ENCODE results near the gene GRIN3B. TPM values are rescaled to one million over a fixed set of nuclear protein-coding genes. Genes with fewer than 3 reads are reported as not detected.

The GRIN3B gene
- total RNA-seq, 1 experiment from 2014 or later = not detected

DNA sequence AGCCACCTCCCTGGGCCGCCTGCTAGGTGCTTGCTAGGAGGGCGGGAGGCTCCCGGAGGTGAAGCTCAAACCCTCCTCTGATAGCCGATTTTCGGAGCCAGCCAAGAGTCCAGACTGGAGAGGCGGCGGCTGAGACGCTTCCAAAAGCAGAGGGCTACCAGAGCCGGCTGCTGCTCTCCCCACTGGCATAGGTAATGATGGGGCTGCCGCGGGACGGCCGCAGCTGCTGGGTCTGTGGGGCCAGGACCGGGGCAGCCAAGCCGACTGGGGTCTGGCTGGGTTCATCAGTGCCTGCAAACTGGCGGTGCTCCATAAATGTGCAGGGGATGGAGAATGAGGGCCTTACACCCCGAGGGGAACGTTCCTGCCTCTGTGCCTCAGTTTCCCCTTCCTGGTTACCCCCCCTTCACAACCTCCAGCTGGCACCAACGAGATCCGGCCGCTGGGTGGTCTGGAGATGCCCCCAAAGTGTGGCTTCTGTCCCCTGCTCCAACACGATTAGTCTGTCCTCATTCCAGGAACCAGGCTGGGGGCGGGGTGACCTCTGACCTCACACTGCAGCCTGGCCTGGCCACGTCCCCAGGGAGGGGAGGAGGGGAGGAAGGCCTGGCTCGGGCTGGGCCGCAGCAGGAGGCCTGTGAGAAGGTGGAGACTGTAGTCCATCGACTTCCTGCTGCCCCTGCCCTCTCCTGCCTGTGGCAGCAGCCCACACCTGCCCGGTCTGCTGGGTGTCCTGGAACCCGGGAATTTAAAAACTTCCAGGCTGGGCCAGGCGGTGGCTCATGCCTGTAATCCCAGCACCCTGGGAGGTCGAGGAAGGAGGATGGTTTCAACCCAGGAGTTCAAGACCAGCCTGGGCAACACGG is 19.9 kb upstream of the GRIN3B start:
- Histone ChIP-seq H3K27me3 (no peaks in the 10 kb centered on the region), H3K4me3 (no peak overlapping the region), H3K36me3 (peaks cover 4% of the 10 kb centered on the region; the same call in 1 of the 2 replicates), H3K9me3 (no peaks in the 10 kb centered on the region)
- no peak for DNase-seq

DNA sequence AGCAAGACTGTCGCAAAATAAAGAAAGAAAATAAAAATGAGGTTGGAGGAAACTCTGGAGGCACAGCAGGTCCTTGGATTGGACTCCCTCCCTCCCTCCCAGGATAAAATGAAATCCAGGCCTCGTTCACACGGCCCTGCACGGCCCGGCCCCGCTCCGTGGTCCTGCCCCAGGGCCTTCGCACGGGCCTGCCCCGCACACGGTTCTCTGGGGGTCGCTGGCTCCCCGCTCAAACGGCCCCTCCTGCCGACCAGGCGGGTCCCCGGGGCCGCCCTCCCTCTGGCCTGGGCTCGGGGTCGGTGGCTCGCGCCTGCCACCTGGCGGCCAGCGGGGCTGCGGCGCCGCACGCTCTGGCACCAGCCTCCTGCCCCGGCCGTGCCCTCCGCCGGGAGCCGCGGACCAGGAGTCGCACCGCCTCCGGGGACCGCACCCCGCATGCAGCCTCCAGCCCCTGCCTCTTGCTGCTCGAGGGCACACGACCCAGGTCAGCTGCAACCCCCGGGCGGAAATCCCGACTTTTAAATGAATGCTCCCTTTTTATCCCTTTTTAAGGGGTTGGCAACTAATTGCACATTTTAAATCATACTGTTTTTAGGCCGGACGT is 17.6 kb upstream of the GRIN3B start:
- H3K27me3 ChIP-seq = no peaks in the 10 kb centered on the region
- H3K36me3 ChIP-seq = peaks cover 4% of the 10 kb centered on the region
- peak; percentile 60 for DNase-seq

DNA sequence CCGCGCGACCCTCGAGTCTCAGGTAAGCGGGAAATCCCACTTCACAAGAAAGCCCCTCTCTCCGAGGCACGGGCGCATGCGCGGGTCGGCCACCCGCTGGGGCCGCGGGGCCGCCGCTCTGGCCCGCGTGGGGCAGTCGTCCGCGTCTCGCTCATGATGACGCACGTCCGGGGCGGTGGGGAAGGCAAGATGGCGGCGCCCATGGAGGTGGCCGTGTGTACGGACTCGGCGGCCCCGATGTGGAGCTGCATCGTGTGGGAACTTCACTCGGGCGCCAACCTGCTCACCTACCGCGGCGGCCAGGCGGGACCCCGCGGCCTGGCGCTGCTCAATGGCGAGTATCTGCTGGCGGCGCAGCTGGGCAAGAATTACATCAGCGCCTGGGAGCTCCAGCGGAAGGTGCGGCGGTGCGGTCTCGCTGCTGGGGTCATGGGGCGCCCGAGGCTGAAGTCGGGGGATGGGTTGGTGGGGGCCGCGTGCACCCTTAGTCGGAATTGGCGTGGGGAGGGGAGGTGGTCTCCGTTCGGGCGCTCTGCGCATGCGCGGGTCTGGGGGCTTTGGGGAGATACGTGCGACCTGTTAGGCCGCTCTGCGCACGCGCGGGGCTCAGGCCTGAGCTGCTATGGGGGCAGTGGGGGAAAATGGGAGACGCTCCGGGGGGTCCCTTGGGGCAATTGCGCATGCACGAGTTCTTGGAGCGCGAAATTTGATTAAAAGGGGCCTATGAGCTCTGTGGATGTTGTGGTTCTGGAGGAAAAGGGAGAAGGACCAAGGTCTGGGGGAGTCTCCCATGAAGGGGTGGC is 15.9 kb upstream of the GRIN3B start, which contains the start of gene WDR18:
Gene WDR18, plus strand, starts transcription at position 181 of the 803 bp plus-strand sequence. Its CDS starts 9 bp downstream, at position 190.
- peak within 1 kb of the TSS; percentile 91 for H3K4me3 ChIP-seq
- H3K27me3 ChIP-seq = no peaks in the 10 kb centered on the region
- peak; percentile 82 for DNase-seq
- H3K9me3 ChIP-seq = no peaks in the 10 kb centered on the region
- H3K36me3 ChIP-seq = peaks cover 4% of the 10 kb centered on the region

More for the DNA sequence above, 17.6 kb upstream of the GRIN3B start:
- H3K9me3 ChIP-seq = no peaks in the 10 kb centered on the region
- peak overlapping the region; percentile 35 for H3K4me3 ChIP-seq

DNA sequence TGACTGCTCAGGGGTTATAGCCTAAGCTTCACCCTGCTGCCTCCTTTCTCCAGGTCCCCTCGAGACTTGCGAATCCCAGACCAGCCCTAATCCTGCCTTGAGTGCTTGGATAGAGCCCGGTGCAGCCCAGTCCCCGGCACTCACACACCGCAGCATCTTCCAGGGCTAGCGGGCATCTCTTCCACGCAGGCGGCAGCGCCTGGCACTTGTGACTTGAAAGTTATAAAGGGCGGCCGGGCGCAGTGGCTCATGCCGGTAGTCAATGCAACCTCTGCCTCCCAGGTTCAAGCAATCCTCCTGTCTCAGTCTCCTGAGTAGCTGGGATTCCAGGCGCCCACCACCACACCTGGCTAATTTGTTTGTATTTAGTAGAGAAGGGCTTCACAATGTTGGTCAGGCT is 14.1 kb upstream of the GRIN3B start:
- DNase-seq = no peak
- peaks cover 9% of the 10 kb centered on the region for H3K36me3 ChIP-seq
- H3K9me3 ChIP-seq = no peaks in the 10 kb centered on the region
- no peak overlapping the region for H3K4me3 ChIP-seq
- H3K27me3 ChIP-seq = no peaks in the 10 kb centered on the region

DNA sequence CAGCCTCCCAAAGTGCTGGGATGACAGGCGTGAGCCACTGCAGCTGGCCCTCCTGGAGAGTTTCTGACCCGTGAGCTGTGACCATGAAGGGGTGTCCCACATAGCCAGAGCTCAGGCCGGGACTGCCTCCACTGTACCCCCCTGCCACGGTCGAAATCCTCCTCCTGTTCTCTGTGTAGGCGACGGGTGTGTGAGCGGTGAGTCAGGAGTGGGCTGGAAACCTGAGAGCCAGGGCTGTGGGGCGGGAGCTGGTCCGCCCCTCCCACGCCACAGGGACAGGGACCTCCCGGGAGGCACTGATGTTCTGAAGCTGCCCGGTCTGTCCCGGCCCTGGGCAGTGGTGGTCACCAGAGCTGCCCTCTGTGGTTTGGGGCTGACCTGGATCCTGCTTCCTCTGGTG is 12.1 kb upstream of the GRIN3B start:
- DNase-seq = no peak
- Histone ChIP-seq H3K4me3 (no peak overlapping the region), H3K9me3 (no peaks in the 10 kb centered on the region), H3K27me3 (no peaks in the 10 kb centered on the region), H3K36me3 (peaks cover 12% of the 10 kb centered on the region)

DNA sequence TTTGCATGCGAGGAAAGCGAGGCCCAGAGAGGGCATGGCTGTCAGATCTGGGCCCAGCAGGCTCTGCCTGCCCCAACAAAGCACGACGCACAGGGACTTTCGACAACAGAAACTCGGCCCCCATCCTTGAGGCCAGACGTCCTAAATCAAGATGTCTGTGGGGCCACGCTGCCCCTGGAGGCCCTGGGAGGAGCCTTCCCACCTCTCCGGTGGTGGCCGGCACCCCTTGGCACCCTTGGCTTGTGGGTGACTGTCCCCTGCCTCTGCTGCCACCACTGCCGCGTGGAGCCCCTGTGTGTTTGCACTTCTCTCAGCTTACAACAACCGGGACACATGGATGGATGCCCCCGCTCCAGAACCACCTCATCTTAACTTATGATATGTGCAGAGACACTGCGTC is 11.7 kb upstream of the GRIN3B start:
- no peak for DNase-seq
- Histone ChIP-seq H3K9me3 (no peaks in the 10 kb centered on the region), H3K36me3 (peaks cover 12% of the 10 kb centered on the region), H3K27me3 (no peaks in the 10 kb centered on the region), H3K4me3 (no peak overlapping the region)

DNA sequence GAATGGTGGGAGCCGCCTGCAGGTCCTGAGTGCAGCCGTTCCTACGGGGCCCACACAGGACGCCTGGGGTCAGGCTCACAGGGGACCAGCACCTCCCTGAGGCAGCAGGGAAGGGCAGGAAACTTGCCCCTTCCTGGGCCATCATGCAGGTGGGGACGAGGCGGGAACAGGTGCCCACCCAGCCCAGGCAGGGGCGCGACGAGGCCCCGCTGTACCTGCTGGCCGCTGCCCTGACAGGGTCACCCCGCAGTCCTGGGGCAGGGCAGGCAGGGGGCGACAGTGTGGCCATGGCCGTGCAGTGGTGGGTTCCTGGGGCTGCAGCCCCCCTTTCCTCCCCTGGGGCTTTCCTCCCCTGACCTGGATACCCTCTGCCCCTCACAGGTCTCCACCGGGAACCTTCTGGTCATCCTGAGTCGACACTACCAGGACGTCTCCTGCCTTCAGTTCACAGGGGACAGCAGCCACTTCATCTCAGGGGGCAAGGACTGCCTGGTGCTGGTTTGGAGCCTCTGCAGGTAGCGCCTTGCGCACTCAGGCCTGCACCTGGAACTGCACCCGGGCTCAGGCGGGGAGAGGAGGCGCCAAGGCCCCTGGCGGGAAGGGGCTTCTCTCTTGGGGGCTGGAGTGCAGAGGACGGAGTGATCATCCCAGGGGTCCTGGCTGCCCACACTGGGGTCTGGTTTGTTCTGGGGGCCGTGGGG is 10.7 kb upstream of the GRIN3B start:
- no peak for DNase-seq
- no peaks in the 10 kb centered on the region for H3K27me3 ChIP-seq
- no peak overlapping the region for H3K4me3 ChIP-seq
- no peaks in the 10 kb centered on the region for H3K9me3 ChIP-seq
- peaks cover 13% of the 10 kb centered on the region for H3K36me3 ChIP-seq

DNA sequence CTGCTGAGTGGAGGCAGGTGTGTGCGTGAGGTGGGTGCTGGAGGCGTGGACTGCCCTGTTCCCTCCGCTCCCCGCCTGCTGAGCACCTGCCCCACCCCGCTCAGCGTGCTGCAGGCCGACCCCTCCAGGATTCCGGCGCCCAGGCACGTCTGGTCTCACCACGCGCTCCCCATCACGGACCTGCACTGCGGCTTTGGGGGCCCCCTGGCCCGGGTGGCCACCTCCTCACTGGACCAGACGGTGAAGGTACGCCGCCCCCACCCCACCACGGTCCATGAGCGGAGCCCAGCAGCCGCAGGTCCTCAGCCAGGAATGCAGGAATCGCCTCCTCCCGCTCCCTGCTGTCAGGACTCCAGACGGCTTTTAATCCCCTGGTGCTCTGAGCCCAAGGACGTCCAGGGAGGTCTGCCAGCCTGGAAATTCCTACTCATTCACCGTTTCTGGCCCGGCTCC is 10.1 kb upstream of the GRIN3B start:
- peaks cover 13% of the 10 kb centered on the region for H3K36me3 ChIP-seq
- no peak overlapping the region for H3K4me3 ChIP-seq
- no peaks in the 10 kb centered on the region for H3K9me3 ChIP-seq
- H3K27me3 ChIP-seq = no peaks in the 10 kb centered on the region
- peak; percentile 22 for DNase-seq

DNA sequence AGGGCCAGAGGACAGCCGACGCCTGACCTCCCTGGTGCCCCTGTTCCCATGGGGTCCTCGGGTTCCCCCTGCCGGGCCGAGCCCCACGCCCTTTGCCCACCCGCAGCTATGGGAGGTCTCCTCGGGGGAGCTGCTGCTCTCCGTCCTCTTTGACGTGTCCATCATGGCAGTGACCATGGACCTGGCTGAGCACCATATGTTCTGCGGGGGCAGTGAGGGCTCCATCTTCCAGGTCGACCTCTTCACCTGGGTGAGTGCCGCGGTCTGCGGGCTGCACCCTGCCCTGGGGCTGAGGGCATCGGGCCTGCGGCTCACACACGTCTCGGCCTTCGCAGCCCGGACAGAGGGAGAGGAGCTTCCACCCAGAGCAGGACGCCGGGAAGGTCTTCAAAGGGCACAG is 9.5 kb upstream of the GRIN3B start:
- H3K27me3 ChIP-seq = no peaks in the 10 kb centered on the region
- H3K9me3 ChIP-seq = no peaks in the 10 kb centered on the region
- no peak for DNase-seq
- no peak overlapping the region for H3K4me3 ChIP-seq
- H3K36me3 ChIP-seq = peaks cover 11% of the 10 kb centered on the region

DNA sequence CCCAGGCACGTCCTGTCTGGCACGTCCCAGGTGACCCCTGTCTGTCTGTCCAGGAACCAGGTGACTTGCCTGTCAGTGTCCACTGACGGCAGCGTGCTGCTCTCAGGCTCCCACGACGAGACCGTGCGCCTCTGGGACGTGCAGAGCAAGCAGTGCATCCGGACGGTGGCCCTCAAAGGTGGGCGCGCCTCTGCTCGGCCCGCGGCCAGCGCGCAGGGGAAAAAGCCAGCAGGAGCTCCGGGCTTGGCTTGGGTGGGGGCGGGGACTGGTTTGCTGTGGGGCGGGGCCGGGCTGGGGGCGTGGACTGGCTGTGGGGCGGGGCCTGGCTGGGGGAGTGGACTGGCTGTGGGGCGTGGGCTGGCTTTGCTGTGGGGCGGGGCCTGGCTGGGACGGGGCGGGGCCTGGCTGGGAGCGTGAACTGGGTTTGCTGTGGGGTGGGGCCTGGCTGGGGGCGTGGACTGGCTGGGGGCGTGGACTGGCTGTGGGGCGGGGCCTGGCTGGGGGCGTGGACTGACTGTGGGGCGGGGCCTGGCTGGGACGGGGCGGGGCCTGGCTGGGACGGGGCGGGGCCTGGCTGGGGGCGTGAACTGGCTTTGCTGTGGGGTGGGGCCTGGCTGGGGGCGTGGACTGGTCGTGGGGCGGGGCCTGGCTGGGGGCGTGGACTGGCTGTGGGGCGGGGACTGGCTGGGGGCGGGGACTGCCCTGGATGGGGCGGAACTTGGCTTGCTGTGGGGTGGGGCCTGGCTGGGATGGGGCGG is 8.9 kb upstream of the GRIN3B start:
- peaks cover 11% of the 10 kb centered on the region for H3K36me3 ChIP-seq
- peak; percentile 33 for DNase-seq
- no peaks in the 10 kb centered on the region for H3K9me3 ChIP-seq
- no peaks in the 10 kb centered on the region; the same call in 1 of the 2 replicates for H3K27me3 ChIP-seq
- no peak overlapping the region for H3K4me3 ChIP-seq

DNA sequence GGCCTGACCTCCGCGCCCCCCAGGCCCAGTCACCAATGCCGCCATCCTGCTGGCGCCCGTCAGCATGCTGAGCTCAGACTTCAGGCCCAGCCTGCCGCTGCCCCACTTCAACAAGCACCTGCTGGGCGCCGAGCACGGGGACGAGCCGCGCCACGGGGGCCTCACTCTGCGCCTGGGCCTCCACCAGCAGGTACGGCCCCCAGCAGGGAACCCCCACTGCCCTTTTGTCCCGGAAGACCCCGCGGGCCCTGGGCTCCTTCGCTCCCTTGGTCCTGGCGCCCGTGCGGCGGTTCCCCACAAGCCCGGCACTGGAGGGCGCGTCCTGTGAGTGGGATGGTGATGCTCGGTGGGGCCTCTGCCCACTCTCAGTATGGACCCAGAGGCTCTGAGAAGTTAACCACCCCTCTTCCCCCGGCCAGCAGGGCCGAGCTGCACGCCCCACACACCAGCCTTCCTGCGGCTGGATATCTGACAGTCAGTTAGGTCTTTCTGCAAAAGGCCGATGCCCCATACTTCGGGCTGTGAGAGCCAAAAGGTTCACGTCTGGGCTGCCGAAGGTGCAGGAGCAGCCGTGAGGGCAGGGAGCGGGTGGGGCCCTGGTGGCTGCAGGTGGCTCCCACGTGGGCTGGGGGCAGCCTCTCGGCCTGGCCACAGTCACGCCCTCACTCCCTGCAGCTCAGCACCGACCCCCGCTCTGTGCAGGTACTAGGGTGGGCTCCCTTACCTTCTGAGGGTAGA is 8.1 kb upstream of the GRIN3B start:
- Histone ChIP-seq H3K27me3 (no peaks in the 10 kb centered on the region; the same call in 1 of the 2 replicates), H3K9me3 (no peaks in the 10 kb centered on the region), H3K4me3 (no peak overlapping the region), H3K36me3 (peaks cover 11% of the 10 kb centered on the region)
- DNase-seq = no peak

DNA sequence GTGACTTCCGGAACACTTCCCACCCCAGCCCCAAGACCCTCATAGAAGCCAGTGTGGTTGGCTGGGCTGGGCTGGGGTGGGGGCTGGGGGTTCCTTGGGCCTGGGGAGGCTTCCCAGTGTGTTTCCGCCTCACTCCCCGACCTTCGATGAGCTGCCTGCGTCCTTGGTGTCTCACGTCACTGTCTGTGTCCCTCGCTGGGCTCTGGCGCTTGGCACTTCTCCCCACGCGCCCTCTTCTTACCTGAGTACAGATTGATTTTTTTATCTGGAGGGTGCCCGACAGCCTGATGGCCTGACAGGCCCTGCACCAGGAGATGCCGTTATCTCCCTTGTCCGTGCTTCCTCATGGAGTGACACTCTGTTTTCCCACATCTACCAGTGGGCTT is 7.6 kb upstream of the GRIN3B start:
- no peaks in the 10 kb centered on the region; the same call in 1 of the 2 replicates for H3K27me3 ChIP-seq
- no peaks in the 10 kb centered on the region for H3K9me3 ChIP-seq
- peaks cover 11% of the 10 kb centered on the region for H3K36me3 ChIP-seq
- no peak for DNase-seq
- no peak overlapping the region for H3K4me3 ChIP-seq

DNA sequence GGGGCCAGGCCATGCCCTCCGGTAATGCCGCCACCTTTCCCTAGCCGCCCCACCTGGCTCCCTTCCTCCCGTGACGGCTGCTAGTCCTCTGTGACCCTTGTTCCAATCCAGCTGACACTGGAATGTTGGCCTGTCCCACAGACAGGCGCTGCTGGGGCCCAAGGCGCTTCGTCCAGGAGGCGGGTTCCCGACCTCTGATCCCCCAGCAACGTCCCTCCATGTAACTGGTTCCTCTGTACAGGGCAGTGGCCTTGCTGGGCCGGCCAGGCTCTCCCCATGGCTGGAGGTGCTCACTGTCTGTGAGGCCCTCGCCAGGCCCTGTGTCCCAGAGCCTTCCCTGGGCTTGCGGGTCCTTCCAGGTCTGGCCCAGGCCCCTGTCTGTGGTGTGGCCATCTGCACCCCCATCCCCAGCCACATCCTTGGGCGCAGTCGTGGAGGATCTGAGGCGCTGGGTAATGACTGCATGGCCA is 6.8 kb upstream of the GRIN3B start:
- Histone ChIP-seq H3K36me3 (peaks cover 11% of the 10 kb centered on the region), H3K9me3 (no peaks in the 10 kb centered on the region), H3K27me3 (no peaks in the 10 kb centered on the region; the same call in 1 of the 2 replicates), H3K4me3 (no peak overlapping the region)
- no peak for DNase-seq

DNA sequence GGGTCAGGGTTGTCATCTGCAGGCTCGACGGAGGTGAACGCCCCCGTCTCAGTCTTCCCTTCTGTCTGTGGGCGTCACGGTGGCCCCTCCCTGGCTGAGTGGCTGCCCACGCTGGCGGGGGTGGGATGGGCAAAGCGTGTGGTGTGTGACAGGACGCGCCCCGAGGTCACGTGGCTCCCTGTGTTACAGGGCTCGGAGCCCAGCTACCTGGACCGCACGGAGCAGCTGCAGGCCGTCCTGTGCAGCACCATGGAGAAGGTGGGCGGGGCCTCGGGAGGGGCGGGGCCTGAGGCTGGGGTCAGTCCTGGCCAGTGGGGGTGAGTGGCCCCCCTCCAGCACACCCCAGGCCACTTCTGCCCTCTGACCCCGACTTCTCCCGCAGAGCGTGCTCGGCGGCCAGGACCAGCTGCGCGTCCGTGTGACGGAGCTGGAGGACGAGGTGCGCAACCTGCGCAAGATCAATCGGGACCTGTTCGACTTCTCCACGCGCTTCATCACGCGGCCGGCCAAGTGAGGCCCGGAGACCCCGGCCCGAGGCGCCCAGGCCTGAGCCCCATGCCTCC is 6.3 kb upstream of the GRIN3B start:
- peaks cover 1% of the 10 kb centered on the region for H3K27me3 ChIP-seq
- no peak overlapping the region for H3K4me3 ChIP-seq

DNA sequence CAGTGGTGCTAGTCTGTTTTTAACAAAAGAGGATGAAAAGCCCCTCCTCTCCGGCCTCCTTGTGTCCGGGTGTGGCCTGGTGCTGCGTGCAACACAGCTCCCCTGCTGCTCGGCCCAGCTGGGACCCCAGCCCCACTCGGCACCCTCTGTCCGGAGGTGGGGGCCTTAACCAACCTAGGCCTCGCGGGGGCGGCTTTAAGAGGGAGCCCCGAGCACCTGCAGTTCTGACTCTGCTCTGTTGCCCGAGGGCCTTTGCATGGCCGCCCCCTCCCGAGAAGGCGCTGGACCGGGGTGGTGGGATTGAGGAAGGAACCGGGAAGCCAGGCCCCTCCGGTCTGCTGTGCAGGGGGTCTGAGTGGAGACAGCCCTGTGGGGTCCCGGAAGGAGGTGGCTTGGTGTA is 5.7 kb upstream of the GRIN3B start:
- DNase-seq = no peak
- peaks cover 11% of the 10 kb centered on the region for H3K36me3 ChIP-seq
- no peaks in the 10 kb centered on the region for H3K9me3 ChIP-seq
- H3K4me3 ChIP-seq = no peak overlapping the region
- peaks cover 7% of the 10 kb centered on the region for H3K27me3 ChIP-seq

More for the DNA sequence above, 6.3 kb upstream of the GRIN3B start:
- DNase-seq = no peak
- Histone ChIP-seq H3K9me3 (no peaks in the 10 kb centered on the region), H3K36me3 (peaks cover 11% of the 10 kb centered on the region)

All from MG63 (cell line).